Activated CD4-positive, alpha-beta memory T cell treated with anti-CD3 and anti-CD28 coated beads for 36 hours (primary cell): Measurements from ENCODE around the gene BCL10. TPM values are rescaled to one million over a fixed set of nuclear protein-coding genes. Genes with fewer than 3 reads are reported as not detected.
A peak's percentile ranks its signal among the peaks of the same experiment; 100 is the strongest.

ENCODE experiments used
- CTCF ChIA-PET: fragments of 350-600 bp; sonication (Branson Sonifier 250); formaldehyde crosslinking; loops from one replicate; lab custom pipeline; 2021; ENCODE audit warnings: antibody characterized with exemption, inconsistent platforms; lab: Charles Lee
- POLR2A ChIA-PET: fragments of 350-600 bp; sonication (Branson Sonifier 250); formaldehyde crosslinking; loops from one replicate; lab custom pipeline; 2021; ENCODE audit warnings: antibody characterized with exemption; lab: Charles Lee
- DNase-seq: peaks from one replicate; pipeline ENCODE4 v3.0.0-alpha.2; 2020
- H3K27ac Mint-ChIP-seq: one replicate; pipeline ENCODE4 v1.8.0; 2021; ENCODE audit warnings: mixed read lengths
- H3K27me3 Mint-ChIP-seq: one replicate; pipeline ENCODE4 v1.8.0; 2021; ENCODE audit warnings: mixed read lengths
- H3K36me3 Mint-ChIP-seq: one replicate; pipeline ENCODE4 v1.8.0; 2021; ENCODE audit warnings: mixed read lengths
- H3K4me1 Mint-ChIP-seq: one replicate; pipeline ENCODE4 v1.8.0; 2021; ENCODE audit warnings: low read depth, mixed read lengths
- H3K4me3 Mint-ChIP-seq: one replicate; pipeline ENCODE4 v1.8.0; 2021; ENCODE audit warnings: mild to moderate bottlenecking, mixed read lengths
- H3K9me3 Mint-ChIP-seq: one replicate; pipeline ENCODE4 v1.8.0; 2021; ENCODE audit warnings: mixed read lengths
- intact Hi-C: fragments of 100-400 bp; cut with micrococcal nuclease; formaldehyde crosslinking; loops from one replicate; pipeline ENCODE4 v1.15.1; 2023
- total RNA-seq, 2 experiments: library from RNA; stranded (reverse); gene quantifications; one replicate each; pipeline ENCODE4 v1.2.3, GENCODE V29; 2021

Gene BCL10
- total RNA-seq, 2 experiments from 2014 or later = 31.1 to 31.5 TPM

GRCh38 chr1:85279458-85280080, 3.1 kb upstream of the BCL10 start:
- ChIA-PET CTCF (no interaction called here), POLR2A (no interaction called here)
- Mint-ChIP-seq H3K4me1 (peaks cover 29% of the 10 kb centered on the region), H3K27me3 (peaks cover 7% of the 10 kb centered on the region), H3K36me3 (peaks cover 2% of the 10 kb centered on the region), H3K27ac (peak overlapping the region; percentile 14), H3K9me3 (no peaks in the 10 kb centered on the region), H3K4me3 (no peak overlapping the region)
- intact Hi-C loops = loop anchor here (5.0 to 10.0 kb wide), 4 partner anchors 707 to 1633 kb away; partner anchors contain the start of genes CTBS, GNG5, HS2ST1 and SELENOF
- DNase-seq = no peak

DNA sequence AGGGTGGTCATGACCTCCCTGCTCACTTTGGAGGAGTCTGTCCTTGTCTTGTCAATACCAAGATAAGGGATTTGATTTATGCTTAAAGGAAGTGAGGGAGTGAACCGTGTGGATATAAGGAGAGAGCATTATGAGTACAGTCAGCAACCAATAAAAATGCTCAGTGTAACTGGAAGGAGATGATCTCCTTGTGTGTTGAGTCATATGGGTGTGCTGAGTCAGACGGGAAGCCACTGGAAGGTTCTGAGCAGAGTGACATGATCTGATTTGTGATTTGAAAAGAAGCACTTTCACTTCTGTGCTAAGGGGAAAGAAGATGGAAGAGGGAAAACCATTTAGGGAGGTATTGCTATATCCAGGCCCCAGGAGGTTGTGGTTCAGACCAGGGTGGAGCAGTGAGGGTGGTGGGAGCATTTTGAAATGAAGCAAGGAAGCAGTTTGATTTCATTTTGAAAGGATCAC, 2.5 kb upstream of the BCL10 start:
- peaks cover 36% of the 10 kb centered on the region for H3K4me1 Mint-ChIP-seq
- ChIA-PET POLR2A (no interaction called here), CTCF (interaction anchor here (8.9 kb wide), 1 partner anchor 19 kb away, joined by 122 read pairs; the partner anchor contains the start of gene C1orf52)
- H3K36me3 Mint-ChIP-seq = peaks cover 2% of the 10 kb centered on the region
- H3K9me3 Mint-ChIP-seq = no peaks in the 10 kb centered on the region
- peak overlapping the region; percentile 14 for H3K27ac Mint-ChIP-seq
- intact Hi-C loops = loop anchor here (5.0 to 10.0 kb wide), 4 partner anchors 707 to 1633 kb away; partner anchors contain the start of genes CTBS, GNG5, HS2ST1 and SELENOF
- DNase-seq = peak; percentile 79
- no peak overlapping the region for H3K4me3 Mint-ChIP-seq
- peaks cover 7% of the 10 kb centered on the region for H3K27me3 Mint-ChIP-seq

GRCh38 chr1:85277802-85278201, 1.4 kb upstream of the BCL10 start:
- no peak overlapping the region for H3K27ac Mint-ChIP-seq
- H3K9me3 Mint-ChIP-seq = no peaks in the 10 kb centered on the region
- H3K4me1 Mint-ChIP-seq = peaks cover 46% of the 10 kb centered on the region
- peaks cover 8% of the 10 kb centered on the region for H3K36me3 Mint-ChIP-seq
- no peak for DNase-seq
- peaks cover 5% of the 10 kb centered on the region for H3K27me3 Mint-ChIP-seq
- ChIA-PET CTCF (interaction anchor here (1.6 to 8.9 kb wide), 2 partner anchors 18 to 49 kb away, joined by 3 to 122 read pairs; partner anchors contain the start of gene C1orf52), POLR2A (no interaction called here)
- intact Hi-C loops = loop anchor here (2.0 to 10.0 kb wide), 5 partner anchors 281 to 1634 kb away; partner anchors contain the start of genes CTBS, GNG5, HS2ST1 and MCOLN2
- H3K4me3 Mint-ChIP-seq = no peak overlapping the region

DNA sequence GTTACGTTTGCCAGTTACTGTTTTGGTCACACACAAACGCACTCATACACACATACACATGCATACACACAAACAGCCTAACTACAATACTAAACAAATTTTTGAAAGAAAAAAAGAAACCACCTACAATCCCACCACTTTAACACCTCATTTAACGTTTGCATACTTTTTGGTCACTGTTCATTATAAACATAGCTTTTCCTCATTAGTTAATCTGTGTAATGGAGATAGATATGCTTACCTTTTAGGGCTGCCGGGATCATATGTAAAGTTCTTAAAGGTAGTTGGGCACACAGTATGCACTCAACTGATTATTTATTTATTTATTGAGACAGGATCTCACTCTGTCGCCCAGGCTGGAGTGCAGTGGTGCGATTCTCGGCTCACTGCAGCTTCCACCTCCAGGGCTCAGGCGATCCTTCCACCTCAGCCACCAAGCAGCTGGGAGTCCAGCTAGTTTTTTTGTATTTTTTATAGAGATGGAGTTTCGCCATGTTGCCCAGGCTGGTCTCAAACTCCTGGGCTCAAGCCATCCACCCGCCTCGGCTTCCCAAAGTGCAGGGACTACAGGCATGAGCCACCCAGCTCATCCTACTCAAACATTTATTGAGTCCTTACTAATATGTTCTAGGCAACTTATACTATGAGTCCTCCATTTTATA, 677 bp upstream of the BCL10 start:
- peaks cover 9% of the 10 kb centered on the region for H3K36me3 Mint-ChIP-seq
- peak overlapping the region; percentile 82 for H3K4me3 Mint-ChIP-seq
- peak overlapping the region; percentile 92 for H3K27ac Mint-ChIP-seq
- H3K9me3 Mint-ChIP-seq = no peaks in the 10 kb centered on the region
- peaks cover 48% of the 10 kb centered on the region for H3K4me1 Mint-ChIP-seq
- CTCF ChIA-PET = interaction anchor here (1.0 to 8.9 kb wide), 6 partner anchors 17 to 432 kb away, joined by 3 to 122 read pairs (median 8); partner anchors contain the start of genes C1orf52 and ZNHIT6
- POLR2A ChIA-PET = interaction anchor here (1.1 to 2.2 kb wide), 7 partner anchors 13 to 431 kb away, joined by 4 to 16 read pairs (median 10); partner anchors contain the start of genes C1orf52, MCOLN2 and ZNHIT6
- H3K27me3 Mint-ChIP-seq = peaks cover 5% of the 10 kb centered on the region
- intact Hi-C loops = loop anchor here (1.0 to 10.0 kb wide), 12 partner anchors 12 to 1635 kb away; partner anchors contain the start of genes C1orf52, CTBS, GNG5 and HS2ST1
- no peak for DNase-seq

DNA sequence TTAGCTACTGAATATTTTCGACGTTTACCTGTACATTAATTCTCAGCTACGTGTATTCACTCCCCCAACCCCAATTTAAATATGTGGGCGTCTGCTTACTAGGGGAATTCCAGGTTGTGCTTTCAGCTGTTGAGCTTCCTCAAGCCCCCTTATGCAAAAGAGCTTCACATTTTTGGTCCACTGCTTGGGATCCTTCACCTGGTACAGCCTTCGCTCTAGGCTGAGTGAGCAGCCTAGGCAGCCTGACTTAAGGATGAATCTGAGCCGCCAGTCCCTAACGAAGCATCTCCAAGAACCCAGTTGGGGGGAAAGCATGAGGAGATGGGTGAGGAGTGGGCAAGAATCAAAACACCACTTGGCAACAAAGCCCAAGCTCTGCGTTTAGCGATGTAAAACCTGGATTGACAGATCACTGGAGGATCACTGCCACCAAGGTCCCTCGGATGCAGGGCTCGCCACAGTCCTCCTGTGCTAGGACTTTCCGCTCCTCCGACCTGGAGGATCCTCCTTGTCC, 674 bp downstream of the BCL10 start:
- peak; percentile 32 for DNase-seq
- Mint-ChIP-seq H3K36me3 (peaks cover 17% of the 10 kb centered on the region), H3K4me3 (peak overlapping the region; percentile 82), H3K27me3 (peaks cover under 1% of the 10 kb centered on the region), H3K4me1 (peaks cover 56% of the 10 kb centered on the region), H3K27ac (peak overlapping the region; percentile 92), H3K9me3 (no peaks in the 10 kb centered on the region)
- POLR2A ChIA-PET = interaction anchor here (0.7 to 2.2 kb wide), 11 partner anchors 15 to 702 kb away, joined by 3 to 16 read pairs (median 5); partner anchors contain the start of genes C1orf52, CTBS, MCOLN2 and SYDE2
- intact Hi-C loops = loop anchor here (1.0 to 10.0 kb wide), 15 partner anchors 11 to 1637 kb away; partner anchors contain the start of genes C1orf52, CTBS, GNG5 and HS2ST1
- CTCF ChIA-PET = interaction anchor here (1.0 to 8.9 kb wide), 5 partner anchors 16 to 433 kb away, joined by 4 to 122 read pairs (median 13); partner anchors contain the start of genes C1orf52 and ZNHIT6

DNA sequence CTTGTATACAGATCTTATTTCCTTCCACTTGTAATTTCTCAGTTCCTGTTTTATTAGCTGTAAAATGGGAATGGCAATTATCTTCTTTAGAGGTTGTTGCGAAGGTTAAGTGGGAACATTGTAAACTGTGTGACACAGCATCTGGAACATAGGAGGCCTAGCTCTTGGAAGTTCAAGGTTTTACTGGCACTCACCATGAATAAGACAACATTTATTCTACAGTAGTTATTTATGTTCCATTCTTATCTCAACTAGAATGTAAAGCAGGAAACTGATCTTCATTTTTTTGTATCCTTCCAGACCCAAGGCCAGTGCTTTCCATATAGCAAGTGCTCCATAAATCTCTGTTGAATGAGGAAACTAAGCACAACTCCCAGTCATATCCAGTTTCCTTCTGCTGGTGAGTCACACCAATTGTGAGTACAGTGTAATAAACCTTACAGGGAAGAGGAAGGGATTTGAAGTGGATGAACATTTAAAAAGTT, 1.4 kb downstream of the BCL10 start:
- Mint-ChIP-seq H3K4me1 (peaks cover 58% of the 10 kb centered on the region), H3K36me3 (peaks cover 21% of the 10 kb centered on the region), H3K27ac (peak overlapping the region; percentile 92), H3K27me3 (no peaks in the 10 kb centered on the region), H3K4me3 (peak overlapping the region; percentile 82), H3K9me3 (no peaks in the 10 kb centered on the region)
- intact Hi-C loops = loop anchor here (1.0 to 10.0 kb wide), 7 partner anchors 11 to 1637 kb away; partner anchors contain the start of genes CTBS, GNG5, HS2ST1 and SELENOF
- no peak for DNase-seq
- ChIA-PET POLR2A (interaction anchor here (1.1 to 2.1 kb wide), 6 partner anchors 16 to 701 kb away, joined by 4 to 16 read pairs (median 10); partner anchors contain the start of genes C1orf52, CTBS and MCOLN2), CTCF (interaction anchor here (0.6 to 8.9 kb wide), 4 partner anchors 15 to 330 kb away, joined by 3 to 122 read pairs (median 17); partner anchors contain the start of gene C1orf52)

GRCh38 chr1:85273397-85273796, 3.0 kb downstream of the BCL10 start:
- no peak for DNase-seq
- ChIA-PET POLR2A (no interaction called here), CTCF (interaction anchor here (2.1 to 8.9 kb wide), 3 partner anchors 13 to 329 kb away, joined by 7 to 122 read pairs (median 21); partner anchors contain the start of gene C1orf52)
- H3K4me3 Mint-ChIP-seq = no peak overlapping the region
- H3K36me3 Mint-ChIP-seq = peaks cover 31% of the 10 kb centered on the region
- H3K4me1 Mint-ChIP-seq = peaks cover 49% of the 10 kb centered on the region
- intact Hi-C loops = loop anchor here (10.0 kb wide), 1 partner anchor 769 kb away; the partner anchor contains the start of genes GNG5 and SPATA1
- H3K9me3 Mint-ChIP-seq = no peaks in the 10 kb centered on the region
- H3K27ac Mint-ChIP-seq = no peak overlapping the region
- no peaks in the 10 kb centered on the region for H3K27me3 Mint-ChIP-seq

GRCh38 chr1:85268801-85269585, 7.4 kb downstream of the BCL10 start:
- intact Hi-C loops = no loop called here
- DNase-seq = no peak
- Mint-ChIP-seq H3K4me3 (no peak overlapping the region), H3K27me3 (no peaks in the 10 kb centered on the region), H3K9me3 (no peaks in the 10 kb centered on the region), H3K36me3 (peaks cover 40% of the 10 kb centered on the region), H3K4me1 (peaks cover 34% of the 10 kb centered on the region), H3K27ac (no peak overlapping the region)
- ChIA-PET POLR2A (no interaction called here), CTCF (interaction anchor here (1.9 to 3.8 kb wide), 2 partner anchors 10 to 14 kb away, joined by 12 to 16 read pairs; partner anchors contain the start of gene C1orf52)

GRCh38 chr1:85267313-85267712, 9.1 kb downstream of the BCL10 start:
- no peaks in the 10 kb centered on the region for H3K27me3 Mint-ChIP-seq
- CTCF ChIA-PET = interaction anchor here (1.2 to 3.8 kb wide), 3 partner anchors 8 to 323 kb away, joined by 3 to 16 read pairs (median 12); partner anchors contain the start of gene C1orf52
- peaks cover 21% of the 10 kb centered on the region for H3K4me1 Mint-ChIP-seq
- no peaks in the 10 kb centered on the region for H3K9me3 Mint-ChIP-seq
- no peak overlapping the region for H3K4me3 Mint-ChIP-seq
- intact Hi-C loops = no loop called here
- H3K36me3 Mint-ChIP-seq = peaks cover 35% of the 10 kb centered on the region
- no peak overlapping the region for H3K27ac Mint-ChIP-seq
- DNase-seq = no peak
- POLR2A ChIA-PET = no interaction called here

GRCh38 chr1:85264150-85264549, 12.3 kb downstream of the BCL10 start:
- peaks cover 11% of the 10 kb centered on the region for H3K4me1 Mint-ChIP-seq

More at GRCh38 chr1:85264150-85264549, 12.3 kb downstream of the BCL10 start:
- intact Hi-C loops = loop anchor here (1.0 kb wide), 1 partner anchor 11 kb away; no protein-coding TSS in a partner anchor
- Mint-ChIP-seq H3K27ac (no peak overlapping the region), H3K36me3 (peaks cover 21% of the 10 kb centered on the region), H3K4me3 (no peak overlapping the region), H3K9me3 (no peaks in the 10 kb centered on the region), H3K27me3 (no peaks in the 10 kb centered on the region)
- DNase-seq = no peak
- ChIA-PET POLR2A (no interaction called here), CTCF (interaction anchor here (4.3 kb wide), 1 partner anchor 320 kb away, joined by 32 read pairs; no protein-coding TSS in a partner anchor)
